GM12873 (cell line): ENCODE measurements around the gene LMF2.
A peak's percentile ranks its signal among the peaks of the same experiment; 100 is the strongest.

ENCODE experiments used
- CTCF ChIP-seq: IDR thresholded peaks from 2 replicates; pipeline ENCODE4 v1.5.1; 2012; ENCODE audit warnings: low read depth, mild to moderate bottlenecking, moderate library complexity, low read length, control low read depth; ENCODE audit not compliant: insufficient read depth; ENCODE audit errors: missing control alignments

The LMF2 gene

DNA sequence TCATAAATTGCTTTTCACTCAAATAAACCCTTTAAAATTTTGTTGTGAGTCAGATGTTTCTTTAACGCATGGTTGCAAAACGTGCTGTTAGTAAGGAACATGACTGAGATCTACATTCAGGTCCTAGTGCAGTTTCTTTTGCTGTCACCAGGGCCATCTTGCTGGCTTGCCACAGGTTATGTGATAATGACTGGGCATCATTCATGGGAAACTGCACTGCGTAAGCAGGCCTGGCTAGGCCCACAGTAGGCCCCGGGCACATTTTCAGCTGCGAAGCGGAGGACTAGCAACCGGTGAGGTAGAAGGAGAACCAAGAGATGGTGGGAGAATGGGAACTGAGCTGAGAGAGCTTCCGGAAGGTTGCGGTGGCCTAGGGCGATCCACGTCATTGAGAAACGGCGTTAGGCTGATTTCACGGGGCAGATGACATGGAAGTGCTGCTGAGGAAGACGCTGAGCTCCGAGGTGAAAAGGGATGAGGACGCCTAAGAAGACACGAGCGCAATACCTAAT is 35.0 kb upstream of the LMF2 start:
- peak; percentile 42 for TF ChIP-seq CTCF

DNA sequence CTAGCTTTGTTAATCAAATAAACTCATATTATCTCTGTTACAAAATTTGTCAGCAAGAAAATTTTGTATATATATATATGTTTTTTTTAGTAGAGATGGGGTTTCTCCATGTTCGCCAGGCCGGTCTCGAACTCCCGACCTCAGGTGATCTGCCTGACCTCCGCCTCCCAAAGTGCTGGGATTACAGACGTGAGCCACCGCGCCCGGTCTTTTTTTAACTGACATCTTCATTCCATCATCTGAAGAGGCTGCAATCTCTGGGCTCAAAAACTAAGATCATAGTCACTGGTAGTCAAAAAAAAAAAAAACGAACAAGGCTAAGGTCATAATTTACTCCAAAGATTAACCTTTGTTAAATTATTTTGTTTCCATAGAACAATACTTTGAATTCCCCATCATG is 32.9 kb upstream of the LMF2 start:
- no peak for TF ChIP-seq CTCF

- TF ChIP-seq CTCF = no peak
Measured at GRCh38 chr22:50537765-50538164, 30.3 kb upstream of the LMF2 start.

DNA sequence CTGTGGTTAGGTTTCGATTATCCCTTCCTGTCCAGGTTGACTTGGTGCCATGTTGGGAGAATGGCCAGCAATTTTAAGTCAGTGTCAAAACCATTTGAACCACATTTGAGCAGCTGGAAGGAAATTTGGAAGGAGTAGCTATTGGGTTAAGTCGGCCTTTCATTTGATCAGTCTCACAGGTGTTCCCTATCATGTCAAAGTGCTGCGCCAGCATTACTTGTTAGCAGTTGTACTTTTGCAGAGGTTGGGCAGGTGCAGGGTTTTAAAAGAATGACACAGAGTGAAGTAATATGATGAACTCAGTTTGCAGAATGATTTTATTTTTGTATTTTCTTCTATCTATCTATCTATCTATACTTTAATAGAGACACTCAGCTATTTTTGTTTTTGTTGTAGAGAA is 28.7 kb upstream of the LMF2 start:
- no peak for TF ChIP-seq CTCF

DNA sequence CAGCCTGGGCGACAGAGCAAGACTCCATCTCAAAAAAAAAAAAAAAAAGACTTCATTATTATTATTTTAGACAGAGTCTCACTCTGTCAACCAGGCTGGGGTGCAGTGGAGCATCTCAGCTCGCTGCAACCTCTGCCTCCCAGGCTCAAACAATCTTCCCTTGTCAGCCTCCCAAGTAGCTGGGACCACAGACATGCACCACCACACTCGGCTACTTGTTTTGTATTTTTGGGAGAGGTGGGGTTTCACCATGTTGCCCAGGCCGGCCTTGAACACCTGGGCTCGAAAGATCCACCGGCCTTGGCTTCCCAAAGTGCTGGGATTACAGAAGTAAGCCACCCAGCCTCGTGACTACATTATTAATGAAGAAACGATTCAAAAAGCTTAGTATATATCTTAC is 27.6 kb upstream of the LMF2 start:
- TF ChIP-seq CTCF = no peak

- no peak for TF ChIP-seq CTCF
Measured at GRCh38 chr22:50532824-50533796, 25.6 kb upstream of the LMF2 start.

DNA sequence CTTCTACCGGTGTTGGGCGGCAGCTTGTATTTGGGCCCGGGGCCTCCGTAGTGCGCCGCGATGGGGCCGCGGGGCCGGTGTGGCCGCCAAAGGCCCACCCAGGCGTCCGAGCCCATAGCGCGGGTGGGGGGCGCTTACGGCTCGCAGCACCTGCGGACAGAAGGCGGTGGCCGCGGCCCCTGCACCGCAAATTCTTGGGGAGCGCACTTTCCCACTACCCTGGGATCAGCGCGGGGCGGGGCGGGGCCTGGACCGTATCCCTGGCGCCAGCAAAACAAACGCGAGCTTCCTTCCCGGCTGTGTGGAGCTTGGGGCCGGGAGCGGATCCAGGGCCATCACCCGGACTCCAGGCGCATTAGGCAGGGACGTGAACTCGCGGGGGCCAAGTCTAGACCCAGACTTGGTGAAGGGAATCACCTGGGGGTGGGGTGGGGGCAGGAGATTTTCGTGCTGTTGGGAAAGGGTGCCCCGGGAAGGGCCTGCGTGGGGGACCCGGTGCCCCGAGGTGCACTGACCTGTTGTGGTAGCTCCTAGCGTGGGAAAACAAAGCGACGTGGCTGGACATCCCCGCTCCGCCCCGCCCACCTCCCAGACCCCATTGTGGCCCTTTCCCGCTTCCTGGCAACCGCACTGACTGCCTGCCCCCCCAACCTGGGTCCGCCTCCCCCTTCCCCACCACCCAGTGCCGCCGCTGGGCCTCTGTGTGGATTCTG is 24.6 kb upstream of the LMF2 start:
- TF ChIP-seq CTCF = no peak
